Ascending aorta (tissue), 2 donors: ENCODE results near the gene LSM5. TPM values are rescaled to one million over a fixed set of nuclear protein-coding genes. Genes with fewer than 3 reads are reported as not detected.

ENCODE experiments used
- DNase-seq, 2 donors: peaks; one replicate each; pipeline ENCODE4 v3.0.0-alpha.2; 2019; ENCODE audit warnings: low spot score in 2 of 2
- H3K27ac ChIP-seq, 2 donors: fragments of 200-600 bp; sonication (generic); one replicate each; pipeline ENCODE4 v1.5.1; 2016 to 2017; ENCODE audit warnings: mild to moderate bottlenecking in 1 of 2
- H3K27me3 ChIP-seq: fragments of 200-600 bp; sonication (generic); one replicate; pipeline ENCODE4 v1.5.1; 2017
- H3K36me3 ChIP-seq, 2 donors: fragments of 200-600 bp; sonication (generic); one replicate each; pipeline ENCODE4 v1.5.1; 2016
- H3K4me1 ChIP-seq, 2 donors: fragments of 200-600 bp; sonication (generic); one replicate each; pipeline ENCODE4 v1.5.1; 2016 to 2017; ENCODE audit warnings: mild to moderate bottlenecking in 1 of 2
- H3K4me3 ChIP-seq, 2 donors: fragments of 200-600 bp; sonication (generic); one replicate each; pipeline ENCODE4 v1.5.1; 2016 to 2017; ENCODE audit warnings: mild to moderate bottlenecking in 1 of 2
- H3K9me3 ChIP-seq, 2 donors: fragments of 200-600 bp; sonication (generic); one replicate each; pipeline ENCODE4 v1.5.1; 2016
- CTCF ChIP-seq, 3 experiments: fragments of 200-600 bp in 2 of 3; fragments of 450-650 bp in 1 of 3; sonication (generic) in 2 of 3; IDR thresholded peaks; one replicate each; pipeline ENCODE4 v1.5.1; 2016 to 2019; ENCODE audit warnings: antibody characterized with exemption in 3 of 3, mild to moderate bottlenecking in 1 of 3, moderate library complexity in 1 of 3
- intact Hi-C: fragments of 100-400 bp; cut with DNase I; formaldehyde crosslinking; loops from one replicate; pipeline ENCODE4 v1.15.1; 2023
- total RNA-seq: library from RNA; depleted of rRNA; stranded (reverse); fragments of >200 nt; gene quantifications from one replicate; pipeline ENCODE4 v1.1.0, GENCODE V29; 2016

Gene LSM5
- total RNA-seq, 1 donor from 2014 or later = 20.5 TPM

GRCh38 chr7:32496052-32496813 is 6.1 kb upstream of the LSM5 start:
- no peak for TF ChIP-seq CTCF (IDR thresholded peaks at IDR 0.05)
- Histone ChIP-seq H3K4me3 (peak overlapping the region; percentile 82 to 97), H3K4me1 (peaks cover 7 to 20% of the 10 kb centered on the region in 2 donors), H3K9me3 (no peaks in the 10 kb centered on the region), H3K36me3 (no peaks in the 10 kb centered on the region), H3K27me3 (no peaks in the 10 kb centered on the region), H3K27ac (peak overlapping the region; percentile 98 to 99)
- intact Hi-C loops = loop anchor here (5.0 to 10.0 kb wide), 2 partner anchors 69 to 446 kb away; no protein-coding TSS in a partner anchor
- no peak for DNase-seq

GRCh38 chr7:32495298-32496051 is 5.3 kb upstream of the LSM5 start, which contains the start of gene AVL9:
Gene AVL9, plus strand, starts transcription at chr7:32495489. Its CDS starts 221 bp downstream, at chr7:32495710.
- H3K4me3 ChIP-seq = peak within 1 kb of the TSS; percentile 82 to 97
- no peaks in the 10 kb centered on the region for H3K27me3 ChIP-seq
- H3K4me1 ChIP-seq = peaks cover 7 to 12% of the 10 kb centered on the region in 2 donors
- H3K27ac ChIP-seq = peak within 1 kb of the TSS; percentile 98 to 99
- intact Hi-C loops = loop anchor here (1.0 to 10.0 kb wide), 5 partner anchors 69 to 634 kb away; partner anchors contain the start of genes BBS9, FKBP9 and KBTBD2
- TF ChIP-seq CTCF (IDR thresholded peaks at IDR 0.05) = no peak
- H3K9me3 ChIP-seq = no peaks in the 10 kb centered on the region
- DNase-seq = peak; percentile 96 to 99
- no peaks in the 10 kb centered on the region for H3K36me3 ChIP-seq

GRCh38 chr7:32494946-32495297 is 4.7 kb upstream of the LSM5 start:
- Histone ChIP-seq H3K36me3 (no peaks in the 10 kb centered on the region), H3K27me3 (no peaks in the 10 kb centered on the region), H3K4me1 (peaks cover 7 to 12% of the 10 kb centered on the region in 2 donors), H3K4me3 (peak overlapping the region; percentile 82 to 97), H3K27ac (peak overlapping the region; percentile 78 to 99), H3K9me3 (no peaks in the 10 kb centered on the region)
- no peak for TF ChIP-seq CTCF (IDR thresholded peaks at IDR 0.05)
- DNase-seq = no peak
- intact Hi-C loops = loop anchor here (1.0 to 10.0 kb wide), 8 partner anchors 42 to 634 kb away; partner anchors contain the start of genes BBS9, FKBP9, KBTBD2 and NT5C3A

GRCh38 chr7:32489788-32490126 is 423 bp downstream of the LSM5 start:
- Histone ChIP-seq H3K4me3 (peak overlapping the region; percentile 73 to 96), H3K4me1 (peaks cover 6 to 9% of the 10 kb centered on the region in 2 donors), H3K36me3 (peaks cover 0 to 22% of the 10 kb centered on the region in 2 donors), H3K9me3 (no peaks in the 10 kb centered on the region), H3K27me3 (no peaks in the 10 kb centered on the region), H3K27ac (peak overlapping the region; percentile 80 to 85)
- no peak for TF ChIP-seq CTCF (IDR thresholded peaks at IDR 0.05)
- intact Hi-C loops = loop anchor here (5.0 to 10.0 kb wide), 4 partner anchors 48 to 573 kb away; partner anchors contain the start of gene NT5C3A
- DNase-seq = no peak

- no peaks in the 10 kb centered on the region for H3K27me3 ChIP-seq
- H3K9me3 ChIP-seq = no peaks in the 10 kb centered on the region
- intact Hi-C loops = no loop called here
- H3K4me1 ChIP-seq = no peaks in the 10 kb centered on the region
- H3K4me3 ChIP-seq = no peak overlapping the region
- no peak for TF ChIP-seq CTCF (IDR thresholded peaks at IDR 0.05)
- no peak for DNase-seq
- no peak overlapping the region for H3K27ac ChIP-seq
- peaks cover 0 to 16% of the 10 kb centered on the region in 2 donors for H3K36me3 ChIP-seq
These were observed 8.3 kb downstream of the LSM5 start for GRCh38 chr7:32481921-32482320.
